HL-60 (cell line): Measurements from ENCODE around the gene SPATA32.

Experiments used
- GABPA ChIP-seq: IDR thresholded peaks from 2 replicates; pipeline ENCODE4 v1.6.1; 2012; ENCODE audit warnings: low read depth
- POLR2AphosphoS5 ChIP-seq: IDR thresholded peaks from 2 replicates; pipeline ENCODE4 v1.6.1; 2012; ENCODE audit warnings: low read depth
- TF ChIP-seq, protein P1 (sequence below): IDR thresholded peaks from one replicate; pipeline ENCODE4 v1.5.1; 2011; ENCODE audit warnings: low read length, control low read depth, inconsistent platforms; ENCODE audit not compliant: insufficient read depth

DNA sequence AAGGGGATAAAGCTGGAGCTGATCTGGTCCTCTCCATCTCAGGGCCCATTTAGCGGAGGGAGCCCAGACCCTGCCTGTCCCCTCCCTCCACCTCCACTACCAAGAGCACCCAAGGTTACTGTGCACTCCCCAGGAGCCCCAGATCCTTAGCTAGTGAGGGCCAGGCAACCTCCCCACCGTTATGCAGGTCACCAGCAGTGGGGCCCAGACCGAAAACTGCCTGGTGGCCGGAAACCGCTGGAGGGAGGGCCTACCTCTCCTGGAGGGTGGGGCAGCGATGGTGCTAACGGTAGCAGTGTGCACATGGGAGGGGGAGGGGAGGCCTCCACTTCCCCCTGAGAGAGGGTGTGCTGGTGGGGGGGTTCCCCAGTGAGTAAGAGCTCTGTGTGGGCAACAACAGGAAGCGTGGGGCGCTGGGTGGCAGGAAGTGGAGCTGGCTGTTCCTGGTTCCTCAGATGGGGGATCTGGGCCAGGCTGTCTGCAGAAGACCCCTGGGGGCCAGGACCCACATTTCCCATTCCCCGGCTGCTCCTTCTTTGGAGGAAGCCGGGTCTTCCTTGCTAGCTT, 35.8 kb downstream of the SPATA32 start:
- TF ChIP-seq, protein P1, sequence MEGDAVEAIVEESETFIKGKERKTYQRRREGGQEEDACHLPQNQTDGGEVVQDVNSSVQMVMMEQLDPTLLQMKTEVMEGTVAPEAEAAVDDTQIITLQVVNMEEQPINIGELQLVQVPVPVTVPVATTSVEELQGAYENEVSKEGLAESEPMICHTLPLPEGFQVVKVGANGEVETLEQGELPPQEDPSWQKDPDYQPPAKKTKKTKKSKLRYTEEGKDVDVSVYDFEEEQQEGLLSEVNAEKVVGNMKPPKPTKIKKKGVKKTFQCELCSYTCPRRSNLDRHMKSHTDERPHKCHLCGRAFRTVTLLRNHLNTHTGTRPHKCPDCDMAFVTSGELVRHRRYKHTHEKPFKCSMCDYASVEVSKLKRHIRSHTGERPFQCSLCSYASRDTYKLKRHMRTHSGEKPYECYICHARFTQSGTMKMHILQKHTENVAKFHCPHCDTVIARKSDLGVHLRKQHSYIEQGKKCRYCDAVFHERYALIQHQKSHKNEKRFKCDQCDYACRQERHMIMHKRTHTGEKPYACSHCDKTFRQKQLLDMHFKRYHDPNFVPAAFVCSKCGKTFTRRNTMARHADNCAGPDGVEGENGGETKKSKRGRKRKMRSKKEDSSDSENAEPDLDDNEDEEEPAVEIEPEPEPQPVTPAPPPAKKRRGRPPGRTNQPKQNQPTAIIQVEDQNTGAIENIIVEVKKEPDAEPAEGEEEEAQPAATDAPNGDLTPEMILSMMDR = no peak
- TF ChIP-seq GABPA = peak; percentile 69
- peak; percentile 99 for TF ChIP-seq POLR2AphosphoS5
